GM12873 (cell line): Measurements from ENCODE around the gene NHERF1.

Experiments
- TF ChIP-seq, protein P1 (sequence below): IDR thresholded peaks from 2 replicates; pipeline ENCODE4 v1.5.1; 2012; ENCODE audit warnings: low read depth, mild to moderate bottlenecking, moderate library complexity, low read length, control low read depth; ENCODE audit not compliant: insufficient read depth; ENCODE audit errors: missing control alignments

The NHERF1 gene

DNA sequence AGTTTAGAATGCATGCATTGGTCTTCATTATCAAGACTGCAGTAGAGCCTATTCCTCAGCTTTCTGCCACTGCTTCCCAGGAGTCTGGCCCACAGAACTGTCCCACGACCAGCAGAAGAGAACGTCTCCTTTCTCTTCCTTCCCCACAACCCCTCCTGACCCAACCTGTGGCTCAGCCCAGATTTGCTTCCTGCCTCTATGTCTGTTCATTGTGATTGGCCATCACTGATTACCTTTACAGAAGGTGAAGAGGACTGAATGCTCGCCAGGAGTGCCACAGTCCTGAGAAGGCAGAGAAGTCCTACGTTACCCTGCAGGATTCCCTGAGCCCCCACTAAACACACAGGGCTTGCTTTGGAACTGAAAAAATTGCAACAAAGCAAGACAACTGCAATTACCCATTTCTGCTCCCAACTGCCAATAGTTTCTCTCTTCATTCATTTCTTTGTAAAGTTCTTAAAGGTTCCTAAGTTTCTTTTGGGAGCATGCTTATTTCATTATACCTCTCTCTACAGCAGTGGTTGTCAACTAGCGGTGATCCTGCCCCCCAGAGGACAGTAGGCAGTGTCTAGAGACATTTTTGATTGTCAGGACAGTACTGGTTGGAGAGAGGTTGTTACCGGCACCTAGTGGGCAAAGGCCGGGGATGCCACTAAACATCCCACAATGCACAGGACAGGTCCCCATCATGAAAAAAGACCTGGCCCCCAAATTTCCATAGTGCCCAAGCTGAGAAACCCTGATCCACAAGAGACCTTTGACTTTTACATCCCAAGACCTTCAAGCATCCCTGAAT lies 32.2 kb downstream of the NHERF1 start:
- TF ChIP-seq, protein P1, sequence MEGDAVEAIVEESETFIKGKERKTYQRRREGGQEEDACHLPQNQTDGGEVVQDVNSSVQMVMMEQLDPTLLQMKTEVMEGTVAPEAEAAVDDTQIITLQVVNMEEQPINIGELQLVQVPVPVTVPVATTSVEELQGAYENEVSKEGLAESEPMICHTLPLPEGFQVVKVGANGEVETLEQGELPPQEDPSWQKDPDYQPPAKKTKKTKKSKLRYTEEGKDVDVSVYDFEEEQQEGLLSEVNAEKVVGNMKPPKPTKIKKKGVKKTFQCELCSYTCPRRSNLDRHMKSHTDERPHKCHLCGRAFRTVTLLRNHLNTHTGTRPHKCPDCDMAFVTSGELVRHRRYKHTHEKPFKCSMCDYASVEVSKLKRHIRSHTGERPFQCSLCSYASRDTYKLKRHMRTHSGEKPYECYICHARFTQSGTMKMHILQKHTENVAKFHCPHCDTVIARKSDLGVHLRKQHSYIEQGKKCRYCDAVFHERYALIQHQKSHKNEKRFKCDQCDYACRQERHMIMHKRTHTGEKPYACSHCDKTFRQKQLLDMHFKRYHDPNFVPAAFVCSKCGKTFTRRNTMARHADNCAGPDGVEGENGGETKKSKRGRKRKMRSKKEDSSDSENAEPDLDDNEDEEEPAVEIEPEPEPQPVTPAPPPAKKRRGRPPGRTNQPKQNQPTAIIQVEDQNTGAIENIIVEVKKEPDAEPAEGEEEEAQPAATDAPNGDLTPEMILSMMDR: peak; percentile 50

DNA sequence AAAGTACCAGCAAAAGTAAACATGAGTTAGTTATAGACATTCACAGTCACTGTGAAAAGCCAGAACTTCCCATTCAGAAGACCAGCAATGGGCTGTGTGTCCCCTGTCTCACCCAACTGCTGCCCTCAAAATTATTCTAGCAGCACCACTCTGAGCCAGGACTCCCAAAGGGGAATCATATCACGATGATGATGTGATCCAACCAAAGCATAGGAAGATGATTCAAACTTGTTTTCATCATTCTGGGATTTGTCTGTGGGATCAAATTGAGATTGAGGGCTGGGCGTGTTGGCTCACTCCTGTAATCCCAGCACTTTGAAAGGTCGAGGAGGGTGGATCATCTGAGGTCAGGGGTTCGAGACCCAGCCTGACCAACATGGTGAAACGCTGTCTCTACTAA lies 34.1 kb downstream of the NHERF1 start:
- TF ChIP-seq, protein P1: no peak

DNA sequence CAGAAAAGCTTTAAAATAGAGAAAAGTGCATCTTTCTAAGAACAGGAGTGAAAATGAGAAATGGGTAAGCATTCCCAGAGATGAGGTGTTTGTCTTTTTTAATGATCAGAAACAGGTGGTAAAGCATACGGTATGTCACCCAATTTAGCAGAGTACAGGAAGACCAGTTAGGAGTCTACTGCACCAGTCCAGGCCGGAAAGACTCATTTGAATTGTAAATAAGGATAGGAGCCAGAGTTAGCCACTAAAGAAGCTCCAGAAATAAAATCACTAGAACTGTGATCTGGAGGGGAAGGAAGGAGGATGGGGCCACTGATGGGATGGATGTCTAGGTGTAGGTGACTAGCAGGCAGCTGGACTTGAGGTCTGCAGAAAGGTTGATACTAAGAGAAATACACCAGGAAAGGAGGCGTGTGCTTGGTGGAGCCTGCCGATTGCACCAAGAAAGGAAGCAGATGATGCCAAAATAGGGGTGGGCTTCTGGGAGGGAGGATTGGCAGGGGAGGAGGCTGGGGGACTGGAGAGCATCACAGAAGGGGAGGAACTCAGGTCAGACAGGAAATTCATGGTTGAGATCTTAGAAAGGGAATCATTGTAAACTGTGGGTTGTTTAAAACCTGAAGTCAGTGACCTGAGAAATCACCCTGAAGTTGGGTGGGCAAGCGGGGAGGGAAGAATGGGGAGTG lies 35.8 kb downstream of the NHERF1 start:
- TF ChIP-seq, protein P1: no peak

DNA sequence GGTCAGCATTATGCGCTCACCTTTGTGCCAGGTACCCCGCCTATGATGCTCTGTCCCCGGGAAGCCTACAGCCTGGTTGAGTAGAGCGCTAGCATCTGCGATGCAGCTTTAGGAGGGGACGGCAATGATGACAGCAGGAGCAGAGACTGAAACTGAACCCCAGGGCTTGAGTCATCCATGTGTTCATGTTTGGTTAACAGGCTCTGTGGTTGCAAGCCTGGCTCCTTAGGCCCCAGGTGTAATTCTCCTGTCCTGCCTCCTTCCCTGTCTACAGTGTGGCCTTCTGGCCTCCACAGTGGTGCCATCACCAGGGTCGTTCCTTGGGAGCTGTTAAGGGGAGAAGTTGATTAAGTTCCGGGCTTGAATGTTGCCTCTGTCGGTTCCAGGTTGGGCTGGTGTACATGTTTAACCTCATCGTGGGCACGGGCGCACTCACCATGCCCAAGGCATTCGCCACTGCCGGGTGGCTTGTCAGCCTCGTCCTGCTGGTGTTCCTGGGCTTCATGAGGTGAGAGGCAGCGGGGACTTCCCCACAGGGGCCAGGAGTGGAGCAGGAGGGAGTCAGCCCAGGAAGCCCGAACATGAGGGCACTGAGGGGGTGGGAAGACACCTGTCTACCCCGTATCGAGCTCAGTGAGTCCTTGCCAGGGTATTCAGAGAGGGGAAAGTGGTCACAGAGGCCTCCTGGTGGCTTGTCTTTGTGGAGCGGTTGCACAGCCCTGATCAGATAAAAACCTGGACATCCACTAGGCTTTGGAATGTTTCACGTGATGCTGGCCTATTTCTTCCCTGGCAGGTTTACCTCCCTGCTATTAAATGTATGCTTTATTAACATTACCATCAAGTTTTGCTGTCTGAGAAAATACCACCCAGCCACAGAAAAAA lies 36.9 kb downstream of the NHERF1 start:
- TF ChIP-seq, protein P1: peak; percentile 11

DNA sequence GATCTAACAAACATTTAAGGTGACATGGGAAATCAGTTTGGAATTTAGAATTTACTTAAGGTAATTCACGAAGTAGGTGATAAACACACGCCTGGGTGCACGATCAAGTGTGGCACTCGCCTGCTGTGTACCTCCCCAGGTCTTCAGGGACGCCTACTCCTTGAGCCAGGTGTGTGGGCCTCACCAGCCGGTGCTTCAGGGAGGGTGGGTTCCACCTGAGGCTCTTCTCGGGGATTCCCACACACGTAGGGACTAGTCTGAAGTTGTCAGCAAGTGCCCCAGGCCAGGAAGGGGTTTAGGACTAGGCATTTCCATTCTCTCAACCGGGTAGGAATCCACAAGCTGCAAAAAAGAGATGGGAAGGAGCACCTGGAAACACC lies 37.5 kb downstream of the NHERF1 start:
- TF ChIP-seq, protein P1: no peak

DNA sequence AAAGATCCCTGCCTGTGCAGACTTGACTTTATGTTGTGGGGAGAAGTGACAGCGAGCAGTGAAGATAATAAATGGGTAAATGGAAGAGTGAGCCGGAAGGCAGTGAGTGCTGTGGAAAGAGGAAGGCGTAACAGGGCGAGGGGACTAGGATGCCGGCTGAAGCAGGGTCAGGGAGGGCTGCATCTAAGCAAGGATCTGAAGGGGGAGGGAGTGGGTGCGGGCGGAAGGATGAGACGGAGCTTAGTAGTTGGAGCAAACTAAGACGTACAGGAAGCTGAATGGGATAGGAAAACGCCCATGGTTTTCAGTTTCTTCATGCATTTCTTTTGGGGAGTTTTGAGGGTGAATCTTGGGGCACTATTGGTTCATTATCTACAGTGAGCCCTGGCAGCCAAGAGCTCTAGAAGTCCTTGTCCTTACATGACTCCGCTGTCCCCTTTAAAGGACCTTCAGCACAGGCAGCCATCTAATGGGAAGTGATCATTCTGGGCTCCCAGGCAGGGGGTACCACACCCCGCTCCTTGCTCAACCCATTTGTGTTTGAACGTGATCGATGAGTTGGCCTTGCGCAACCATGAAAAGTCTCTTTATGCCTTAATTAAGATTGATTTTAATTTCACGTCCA lies 38.1 kb downstream of the NHERF1 start:
- TF ChIP-seq, protein P1: no peak
